Right lobe of liver (tissue), 6 donors: ENCODE results near the gene TBX2. TPM values are rescaled to one million over a fixed set of nuclear protein-coding genes. Genes with fewer than 3 reads are reported as not detected.

ENCODE experiments used
- ATAC-seq, 4 donors: fragments of 200-7000 bp; cut with Tn5 transposase; one replicate each; pipeline ENCODE4 v1.9.1; 2020; ENCODE audit warnings: mild to moderate bottlenecking in 4 of 4, moderate library complexity in 4 of 4
- DNase-seq, 3 donors: peaks; one replicate each; pipeline ENCODE4 v3.0.0-alpha.2; 2020
- H3K27ac ChIP-seq, 3 donors: fragments of 200-600 bp; one replicate each; pipeline ENCODE4 v1.8.0; 2022
- H3K27me3 ChIP-seq, 2 donors: fragments of 200-600 bp; one replicate each; pipeline ENCODE4 v1.8.0; 2022
- H3K36me3 ChIP-seq, 4 donors: fragments of 200-600 bp; sonication (generic) in 1 of 4; one replicate each; pipeline versions ENCODE4 v1.5.1 to v1.8.0; 2017 to 2022; ENCODE audit warnings: control low read depth in 1 of 4
- H3K4me1 ChIP-seq, 4 donors: fragments of 200-600 bp; sonication (generic) in 1 of 4; one replicate each; pipeline versions ENCODE4 v1.5.1 to v1.8.0; 2017 to 2022; ENCODE audit warnings: control low read depth in 1 of 4
- H3K4me3 ChIP-seq, 3 donors: fragments of 200-600 bp; one replicate each; pipeline ENCODE4 v1.8.0; 2022
- H3K9me3 ChIP-seq, 4 donors: fragments of 200-600 bp; sonication (generic) in 1 of 4; one replicate each; pipeline versions ENCODE4 v1.5.1 to v1.8.0; 2017 to 2022; ENCODE audit warnings: control low read depth in 1 of 4
- POLR2A ChIP-seq: fragments of 450-650 bp; IDR thresholded peaks from one replicate; pipeline ENCODE4 v1.6.1; 2017; ENCODE audit warnings: antibody characterized with exemption, mild to moderate bottlenecking
- WGBS: methylation state at CpG from one replicate; pipeline ENCODE4 v1.1.6; 2018; ENCODE audit warnings: low coverage, low lambda C conversion rate; ENCODE audit not compliant: insufficient coverage; ENCODE audit errors: missing lambda C conversion rate; 5-methylcytosine and 5-hydroxymethylcytosine counted together
- intact Hi-C, 2 donors: fragments of 100-400 bp; cut with DNase I; formaldehyde crosslinking; loops; one replicate each; pipeline versions ENCODE4 v1.11.2 to v1.14.1; 2022
- total RNA-seq, 6 experiments: library from RNA; depleted of rRNA in 2 of 6; stranded (reverse); fragments of >200 nt in 2 of 6; fragmentation: NEBNext Ultra II Directional in 3 of 6; extraction: Animal tissue kit (Norgen Biotek cat#: 25700) in 3 of 6; gene quantifications; one replicate each; pipeline versions ENCODE4 v1.1.0 to v1.2.4, GENCODE V29; 2016 to 2023
- TF ChIP-seq, protein P1 (sequence below), 4 donors: fragments of 200-600 bp in 3 of 4; fragments of 450-650 bp in 1 of 4; IDR thresholded peaks; one replicate each; pipeline versions ENCODE4 v1.5.1 to v1.8.0; 2016 to 2022; ENCODE audit warnings: antibody characterized with exemption in 4 of 4, mild to moderate bottlenecking in 2 of 4
- donor health status: DM: no; HTN: yes; CAD: no.
- donor health status: DM: no; HTN: no; CAD: no.
- donor health status: DM: no; HTN: no; CAD: no.
- donor health status: DM: no; HTN: yes; CAD: no.
- donor health status: DM: no; HTN: yes; CAD: no.

TBX2 gene
- total RNA-seq, 6 experiments from 2014 or later = 1.9 to 4.4 (median 2.7) TPM

DNA sequence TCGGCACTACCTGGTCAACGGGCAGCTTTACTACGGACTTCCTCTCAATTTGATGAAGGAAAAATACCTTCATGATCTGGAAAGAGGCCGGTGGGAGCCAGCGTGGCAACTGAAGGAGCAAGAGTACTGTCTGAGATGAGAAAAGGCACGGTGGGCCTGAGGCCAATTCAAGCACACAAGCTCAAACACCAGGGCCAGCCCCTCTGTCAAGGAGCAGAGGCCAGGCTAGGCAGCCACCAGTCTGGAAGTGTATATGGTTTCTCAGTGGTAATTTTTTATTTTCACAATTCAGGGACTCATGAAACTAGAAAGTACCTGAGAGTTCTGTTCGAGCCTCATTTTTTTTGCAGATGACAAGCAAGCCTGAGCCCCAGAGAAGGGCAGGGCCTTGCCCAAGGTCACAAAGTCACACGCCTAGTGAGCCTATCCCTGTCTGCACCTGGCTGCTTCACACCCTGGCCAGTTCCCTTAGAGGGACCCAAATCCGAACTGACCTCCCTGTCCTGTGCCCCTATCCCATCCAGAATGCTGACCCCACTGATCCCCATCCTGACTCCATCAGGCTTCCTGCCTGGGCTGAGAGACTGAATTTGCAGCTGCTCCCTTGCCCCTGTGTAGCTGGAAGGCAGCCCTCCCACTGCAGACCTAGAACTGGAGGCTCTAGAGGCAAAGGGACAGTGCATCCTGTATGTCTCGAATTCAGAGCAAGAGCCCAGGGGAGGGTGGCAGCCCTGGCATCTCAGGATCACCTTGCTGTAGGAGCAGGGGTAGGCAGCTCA, 4.8 kb upstream of the TBX2 start:
- DNase-seq (no peak), ATAC-seq (no peak)
- Histone ChIP-seq H3K4me3 (no peak overlapping the region), H3K4me1 (peaks cover 0 to 19% (median 0%) of the 10 kb centered on the region in 4 donors), H3K27me3 (peaks cover 0 to 42% of the 10 kb centered on the region in 2 donors), H3K9me3 (no peaks in the 10 kb centered on the region), H3K27ac (no peak overlapping the region), H3K36me3 (no peaks in the 10 kb centered on the region)
- intact Hi-C loops = loop anchor here in 1 of 2 donors (10.0 kb wide), 1 partner anchor 400 kb away; no protein-coding TSS in a partner anchor
- no peak for TF ChIP-seq POLR2A
- TF ChIP-seq, protein P1, sequence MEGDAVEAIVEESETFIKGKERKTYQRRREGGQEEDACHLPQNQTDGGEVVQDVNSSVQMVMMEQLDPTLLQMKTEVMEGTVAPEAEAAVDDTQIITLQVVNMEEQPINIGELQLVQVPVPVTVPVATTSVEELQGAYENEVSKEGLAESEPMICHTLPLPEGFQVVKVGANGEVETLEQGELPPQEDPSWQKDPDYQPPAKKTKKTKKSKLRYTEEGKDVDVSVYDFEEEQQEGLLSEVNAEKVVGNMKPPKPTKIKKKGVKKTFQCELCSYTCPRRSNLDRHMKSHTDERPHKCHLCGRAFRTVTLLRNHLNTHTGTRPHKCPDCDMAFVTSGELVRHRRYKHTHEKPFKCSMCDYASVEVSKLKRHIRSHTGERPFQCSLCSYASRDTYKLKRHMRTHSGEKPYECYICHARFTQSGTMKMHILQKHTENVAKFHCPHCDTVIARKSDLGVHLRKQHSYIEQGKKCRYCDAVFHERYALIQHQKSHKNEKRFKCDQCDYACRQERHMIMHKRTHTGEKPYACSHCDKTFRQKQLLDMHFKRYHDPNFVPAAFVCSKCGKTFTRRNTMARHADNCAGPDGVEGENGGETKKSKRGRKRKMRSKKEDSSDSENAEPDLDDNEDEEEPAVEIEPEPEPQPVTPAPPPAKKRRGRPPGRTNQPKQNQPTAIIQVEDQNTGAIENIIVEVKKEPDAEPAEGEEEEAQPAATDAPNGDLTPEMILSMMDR (IDR thresholded peaks at IDR 0.05) = no peak
- WGBS = 52% methylated on average over 7 of the region's 10 CpGs

- Histone ChIP-seq H3K27ac (no peak overlapping the region), H3K4me3 (no peak overlapping the region), H3K9me3 (no peaks in the 10 kb centered on the region), H3K27me3 (peaks cover 0 to 44% of the 10 kb centered on the region in 2 donors), H3K36me3 (no peaks in the 10 kb centered on the region), H3K4me1 (peaks cover 0 to 21% (median 0%) of the 10 kb centered on the region in 4 donors)
- 53% methylated on average over 2 of the region's 38 CpGs for WGBS
- no peak for TF ChIP-seq POLR2A
- TF ChIP-seq, protein P1 (IDR thresholded peaks at IDR 0.05) = no peak
- DNase-seq = no peak
- no peak for ATAC-seq
- intact Hi-C loops = loop anchor here in 1 of 2 donors (10.0 kb wide), 1 partner anchor 401 kb away; no protein-coding TSS in a partner anchor
Measured at GRCh38 chr17:61395409-61395982, 4.1 kb upstream of the TBX2 start.

DNA sequence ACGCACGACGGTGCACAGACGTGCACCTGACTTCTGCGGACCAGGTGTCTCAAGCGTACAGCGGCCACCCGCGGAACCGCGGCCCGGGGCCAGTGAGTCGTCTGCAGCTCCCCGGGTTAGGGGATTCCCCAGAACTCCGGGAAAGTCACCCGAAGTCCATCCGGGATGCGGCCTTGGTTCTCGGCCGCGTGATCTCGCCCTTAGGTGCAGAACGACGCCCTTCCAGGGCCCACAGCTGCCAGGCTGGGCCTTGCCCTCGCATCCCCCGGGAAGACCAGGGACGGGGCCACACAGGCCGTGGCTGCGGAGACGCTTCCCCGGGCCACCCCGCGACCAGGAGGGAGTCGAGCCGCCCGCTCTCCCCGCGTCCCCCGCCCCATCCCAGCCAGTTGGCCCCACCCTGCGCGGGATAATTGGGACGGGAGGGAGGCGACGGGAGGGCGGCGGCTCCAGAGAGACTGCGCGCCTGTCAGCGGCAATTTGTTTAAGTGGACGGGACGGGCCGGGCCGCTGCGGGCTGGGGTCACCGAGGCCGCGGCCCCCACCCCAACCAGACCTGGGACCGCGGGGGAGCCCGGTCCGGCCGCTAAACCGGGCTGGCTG, 3.6 kb upstream of the TBX2 start:
- intact Hi-C loops = loop anchor here in 1 of 2 donors (10.0 kb wide), 1 partner anchor 401 kb away; no protein-coding TSS in a partner anchor
- Histone ChIP-seq H3K4me3 (peak overlapping the region in 1 of 3 donors; percentile 24), H3K9me3 (no peaks in the 10 kb centered on the region), H3K36me3 (no peaks in the 10 kb centered on the region), H3K27ac (peak overlapping the region in 2 of 3 donors; percentile 22 to 33), H3K27me3 (peaks cover 0 to 49% of the 10 kb centered on the region in 2 donors), H3K4me1 (peaks cover 0 to 26% (median 2%) of the 10 kb centered on the region in 4 donors)
- no peak for TF ChIP-seq POLR2A
- ATAC-seq (no peak), DNase-seq (no peak)
- 40% methylated on average over 2 of the region's 63 CpGs for WGBS

DNA sequence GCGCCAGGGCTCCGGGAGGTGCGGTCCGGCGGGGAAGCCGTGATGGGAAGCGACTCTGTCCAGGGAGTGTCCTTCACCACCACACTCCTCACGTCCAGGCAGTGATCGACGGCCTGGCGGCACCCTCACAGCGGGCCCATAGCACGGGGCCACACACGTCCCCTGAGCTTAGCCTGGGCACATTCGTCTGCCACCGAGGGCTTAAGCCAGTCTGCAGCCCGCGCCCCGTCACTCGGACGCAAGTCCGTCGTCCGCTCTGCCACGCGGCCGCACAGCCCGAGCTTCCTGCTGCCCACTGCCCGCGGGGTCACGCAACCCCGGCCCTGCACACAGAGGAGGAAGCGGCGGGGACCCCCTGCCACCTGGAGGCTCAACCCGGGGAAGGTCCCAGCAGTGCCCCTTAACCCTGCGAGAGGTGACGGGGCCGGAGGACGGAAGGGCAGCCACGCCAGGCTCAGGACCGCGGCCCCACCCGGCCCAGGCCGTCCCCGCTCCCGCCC, 3.0 kb upstream of the TBX2 start:
- H3K4me3 ChIP-seq = peak overlapping the region in 2 of 3 donors; percentile 14 to 24
- DNase-seq = no peak
- H3K9me3 ChIP-seq = no peaks in the 10 kb centered on the region
- peaks cover 0 to 54% of the 10 kb centered on the region in 2 donors for H3K27me3 ChIP-seq
- peaks cover 0 to 26% (median 2%) of the 10 kb centered on the region in 4 donors for H3K4me1 ChIP-seq
- ATAC-seq = no peak
- H3K36me3 ChIP-seq = no peaks in the 10 kb centered on the region
- H3K27ac ChIP-seq = peak overlapping the region in 2 of 3 donors; percentile 22 to 33
- TF ChIP-seq POLR2A = no peak
- TF ChIP-seq, protein P1 (IDR thresholded peaks at IDR 0.05) = no peak
- intact Hi-C loops = loop anchor here in 1 of 2 donors (10.0 kb wide), 1 partner anchor 402 kb away; no protein-coding TSS in a partner anchor
- 2% methylated on average over 11 of the region's 46 CpGs for WGBS
